ENCODE results near the gene C1orf210.

The C1orf210 gene

DNA sequence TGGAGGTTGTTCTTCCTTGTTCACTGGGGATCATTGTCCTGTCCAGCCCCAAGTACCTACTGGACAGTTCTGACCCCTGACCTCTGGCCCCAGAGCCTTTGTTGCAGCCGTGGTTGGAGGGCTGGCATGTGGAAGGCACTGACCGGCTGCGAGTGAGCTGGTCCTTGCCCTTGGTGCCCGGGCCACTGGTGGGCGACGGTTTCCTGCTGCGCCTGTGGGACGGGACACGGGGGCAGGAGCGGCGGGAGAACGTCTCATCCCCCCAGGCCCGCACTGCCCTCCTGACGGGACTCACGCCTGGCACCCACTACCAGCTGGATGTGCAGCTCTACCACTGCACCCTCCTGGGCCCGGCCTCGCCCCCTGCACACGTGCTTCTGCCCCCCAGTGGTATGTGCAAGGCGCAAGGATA lies 26.8 kb upstream of the C1orf210 start:
- DNase-seq (ENCODE audit: low read depth), result no peak

- no peak for DNase-seq (ENCODE audit: low read depth)
Observed at GRCh38 chr1:43311521-43311920, 26.1 kb upstream of the C1orf210 start.

DNA sequence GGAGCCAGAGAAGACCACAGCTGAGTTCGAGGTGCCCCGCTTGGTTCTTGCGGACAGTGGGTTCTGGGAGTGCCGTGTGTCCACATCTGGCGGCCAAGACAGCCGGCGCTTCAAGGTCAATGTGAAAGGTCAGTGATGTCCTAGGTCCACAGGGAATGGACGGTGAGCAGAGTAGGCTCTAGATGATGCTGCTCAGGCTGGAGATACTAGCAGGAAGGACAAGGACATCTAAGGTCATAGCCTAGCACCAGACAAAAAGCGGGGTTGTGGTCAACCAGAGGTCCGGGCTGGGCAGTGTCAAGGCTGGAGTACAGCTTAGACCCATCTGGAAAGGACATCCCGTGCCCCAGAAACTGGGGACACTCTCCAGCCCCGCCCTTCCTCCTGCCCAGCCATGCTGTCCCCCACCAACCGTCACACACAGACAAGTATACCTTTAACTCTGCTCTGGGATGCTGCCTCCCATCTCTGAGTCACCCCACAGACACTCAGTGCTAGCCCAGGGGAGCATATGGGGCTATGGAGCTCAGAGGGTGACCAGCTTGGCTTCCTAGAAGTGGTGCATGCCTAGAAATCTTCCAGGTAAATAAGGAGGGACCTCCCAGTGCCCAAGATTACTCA lies 24.1 kb upstream of the C1orf210 start:
- no peak for DNase-seq (ENCODE audit: low read depth)

GRCh38 chr1:43308635-43309404 lies 23.4 kb upstream of the C1orf210 start:
- DNase-seq (ENCODE audit: low read depth), result no peak

DNA sequence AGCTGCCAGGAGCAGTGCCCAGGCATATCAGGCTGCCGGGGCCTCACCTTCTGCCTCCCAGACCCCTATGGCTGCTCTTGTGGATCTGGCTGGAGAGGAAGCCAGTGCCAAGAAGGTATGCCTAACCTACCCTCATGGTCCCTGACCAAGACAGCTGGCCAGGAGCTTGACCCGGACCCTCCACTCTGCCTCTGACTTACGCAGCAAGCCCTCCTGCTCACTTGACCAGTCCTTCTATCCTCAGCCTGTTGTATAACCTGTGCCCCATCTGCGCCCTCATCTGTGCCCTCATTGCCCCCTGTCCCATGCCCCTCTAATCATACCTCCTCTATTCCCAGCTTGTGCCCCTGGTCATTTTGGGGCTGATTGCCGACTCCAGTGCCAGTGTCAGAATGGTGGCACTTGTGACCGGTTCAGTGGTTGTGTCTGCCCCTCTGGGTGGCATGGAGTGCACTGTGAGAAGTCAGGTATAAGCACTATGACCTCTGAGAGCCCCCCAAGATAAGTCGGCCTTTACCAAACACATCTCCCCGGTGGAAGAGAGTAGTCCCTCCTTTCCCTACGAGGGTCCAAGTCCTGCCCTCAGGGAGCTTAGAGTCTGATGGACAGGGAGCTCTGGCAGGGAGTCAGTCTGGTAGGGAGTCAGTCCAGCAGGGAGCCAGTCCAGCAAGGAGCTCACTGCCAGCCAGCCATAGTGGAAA lies 22.2 kb upstream of the C1orf210 start:
- DNase-seq (ENCODE audit: low read depth), result no peak

GRCh38 chr1:43306688-43307457 lies 21.5 kb upstream of the C1orf210 start:
- DNase-seq (ENCODE audit: low read depth), result no peak

- DNase-seq (ENCODE audit: low read depth), result no peak
Observed at GRCh38 chr1:43305926-43306687, 20.7 kb upstream of the C1orf210 start.

- no peak for DNase-seq (ENCODE audit: low read depth)
Observed at GRCh38 chr1:43305461-43305860, 20.1 kb upstream of the C1orf210 start.

DNA sequence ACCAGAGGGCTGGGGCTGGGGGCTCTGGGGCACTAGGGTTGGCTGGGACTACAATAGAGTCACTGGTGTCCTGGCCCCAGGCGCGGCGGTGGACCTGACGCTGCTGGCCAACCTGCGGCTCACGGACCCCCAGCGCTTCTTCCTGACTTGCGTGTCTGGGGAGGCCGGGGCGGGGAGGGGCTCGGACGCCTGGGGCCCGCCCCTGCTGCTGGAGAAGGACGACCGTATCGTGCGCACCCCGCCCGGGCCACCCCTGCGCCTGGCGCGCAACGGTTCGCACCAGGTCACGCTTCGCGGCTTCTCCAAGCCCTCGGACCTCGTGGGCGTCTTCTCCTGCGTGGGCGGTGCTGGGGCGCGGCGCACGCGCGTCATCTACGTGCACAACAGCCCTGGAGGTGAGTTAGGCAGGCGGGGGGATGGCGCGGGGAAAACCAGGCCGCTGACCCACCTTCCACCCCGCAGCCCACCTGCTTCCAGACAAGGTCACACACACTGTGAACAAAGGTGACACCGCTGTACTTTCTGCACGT lies 19.5 kb upstream of the C1orf210 start:
- no peak for DNase-seq (ENCODE audit: low read depth)

- no peak for DNase-seq (ENCODE audit: low read depth)
Observed at GRCh38 chr1:43304314-43304681, 18.9 kb upstream of the C1orf210 start.

DNA sequence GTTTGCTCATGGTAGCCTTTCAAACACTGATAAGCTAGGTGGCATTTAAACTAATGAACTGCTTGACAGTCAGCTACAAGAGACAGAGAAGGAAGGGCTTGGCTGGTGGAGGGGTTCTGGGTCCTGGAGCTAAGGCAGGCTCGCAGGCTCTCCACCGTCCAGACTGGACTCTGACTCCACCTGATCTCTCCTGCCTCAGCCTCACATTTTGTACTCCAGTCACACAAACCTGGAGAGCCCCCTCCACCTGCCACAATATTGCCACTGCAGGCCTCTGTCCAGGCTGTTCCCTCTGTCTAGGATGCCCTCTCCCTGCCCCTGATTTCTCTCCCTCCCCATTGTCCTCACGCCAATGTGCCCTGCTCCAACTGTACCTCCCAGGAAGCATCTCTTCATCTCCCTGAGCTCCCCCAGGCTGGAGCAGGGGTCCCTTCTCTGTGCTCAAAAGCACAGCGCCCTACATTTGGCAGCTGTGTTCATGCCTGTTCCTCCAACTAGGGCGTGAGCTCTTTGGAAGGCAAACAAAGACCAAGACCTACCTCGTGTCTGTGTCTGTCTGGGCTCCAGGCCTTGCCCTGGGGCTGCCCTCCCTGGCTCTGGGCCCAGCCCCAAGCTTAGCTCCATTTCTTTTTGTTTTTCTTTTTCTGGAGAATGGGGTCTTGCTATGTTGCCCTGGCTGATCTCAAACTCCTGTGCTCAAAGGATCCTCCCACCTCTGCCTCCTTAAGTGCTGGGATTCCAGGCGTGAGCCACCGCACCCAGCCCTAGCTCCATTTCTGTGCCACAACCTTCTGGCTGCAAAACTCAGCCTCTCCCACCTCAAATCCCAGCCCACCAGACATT lies 18.3 kb upstream of the C1orf210 start:
- no peak for DNase-seq (ENCODE audit: low read depth)

- no peak for DNase-seq (ENCODE audit: low read depth)
Observed at GRCh38 chr1:43302721-43303470, 17.5 kb upstream of the C1orf210 start.

- no peak for DNase-seq (ENCODE audit: low read depth)
Observed at GRCh38 chr1:43302201-43302600, 16.8 kb upstream of the C1orf210 start.

- no peak for DNase-seq (ENCODE audit: low read depth)
Observed at GRCh38 chr1:43300378-43301094, 15.2 kb upstream of the C1orf210 start, which contains the start of gene TIE1. Gene TIE1, plus strand, starts transcription at chr1:43300982. Its CDS starts 90 bp downstream, at chr1:43301072.

- no peak for DNase-seq (ENCODE audit: low read depth)
Observed at GRCh38 chr1:43299101-43299500, 13.7 kb upstream of the C1orf210 start.

GRCh38 chr1:43298055-43298454 lies 12.7 kb upstream of the C1orf210 start:
- DNase-seq (ENCODE audit: low read depth), result no peak

DNA sequence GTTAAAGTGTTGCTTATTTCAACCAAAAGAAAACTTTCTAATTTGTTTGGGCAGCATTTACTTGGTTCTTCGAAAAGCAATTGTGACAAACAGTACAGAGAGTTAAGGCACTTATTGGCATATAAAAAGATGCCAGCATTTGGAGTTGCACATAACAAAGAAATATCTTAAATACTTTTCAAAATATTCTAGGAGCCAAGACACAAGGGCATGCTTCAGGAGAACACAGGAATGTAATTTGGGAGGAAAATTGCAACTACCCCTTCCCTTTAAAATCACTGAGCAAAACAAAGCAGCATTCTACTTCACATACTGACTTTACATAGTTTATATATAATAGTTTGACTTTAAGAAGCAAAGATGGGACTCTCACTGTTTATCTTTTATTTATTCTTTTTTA lies 10.8 kb upstream of the C1orf210 start:
- DNase-seq (ENCODE audit: low read depth), result no peak

GRCh38 chr1:43294761-43295160 lies 9.4 kb upstream of the C1orf210 start:
- DNase-seq (ENCODE audit: low read depth), result no peak
